NCI-H128 (cell line): ENCODE data around the gene ANTXRL.
"Not testable (repeated sequence)": the region's sequence is repeated elsewhere in the genome, so short reads cannot be mapped to it uniquely, and the experiment has no call there.

Experiments
- DNase-seq: peaks from one replicate; lab custom pipeline; 2025; ENCODE audit not compliant: unreplicated experiment; lab: John Stamatoyannopoulos, UW

Gene ANTXRL

DNA sequence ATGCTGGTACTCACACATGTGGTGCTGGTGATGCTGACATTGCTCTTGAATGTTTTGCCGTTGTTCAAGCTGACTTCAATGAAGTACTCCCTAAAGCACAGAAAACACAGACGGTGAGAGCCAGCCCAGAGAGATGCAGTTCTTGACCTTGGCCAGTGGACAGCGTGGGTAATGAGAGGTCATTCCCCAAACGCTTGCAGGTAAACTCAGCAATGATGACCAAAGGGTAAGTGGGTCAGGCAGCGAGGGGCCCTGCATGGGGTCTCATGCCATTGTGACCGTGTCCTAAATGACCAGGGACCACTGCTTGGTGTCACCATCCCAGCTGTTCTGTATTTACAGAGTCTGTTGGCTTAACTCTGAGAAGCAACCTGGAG lies 32.8 kb upstream of the ANTXRL start:
- DNase-seq: no peak

DNA sequence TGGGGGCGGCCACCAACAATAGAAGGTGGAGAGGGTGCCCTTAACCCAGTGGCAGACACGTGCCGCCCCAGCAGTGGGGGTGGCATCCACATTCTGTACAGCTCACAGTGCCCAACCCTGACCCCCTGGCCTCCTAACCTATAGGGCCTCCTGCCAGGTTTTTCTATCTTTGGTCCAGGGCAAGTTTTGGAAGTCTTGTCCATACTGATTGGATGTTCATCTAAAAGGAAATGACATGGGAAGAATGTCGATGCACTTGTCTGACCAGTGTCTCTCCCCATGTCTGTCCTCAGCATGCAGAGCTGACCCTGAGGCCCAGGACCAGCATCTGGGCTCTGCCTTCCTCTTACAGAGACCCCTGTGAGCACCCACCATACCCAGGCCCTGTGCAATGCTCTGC lies 32.3 kb upstream of the ANTXRL start:
- DNase-seq: no peak

DNA sequence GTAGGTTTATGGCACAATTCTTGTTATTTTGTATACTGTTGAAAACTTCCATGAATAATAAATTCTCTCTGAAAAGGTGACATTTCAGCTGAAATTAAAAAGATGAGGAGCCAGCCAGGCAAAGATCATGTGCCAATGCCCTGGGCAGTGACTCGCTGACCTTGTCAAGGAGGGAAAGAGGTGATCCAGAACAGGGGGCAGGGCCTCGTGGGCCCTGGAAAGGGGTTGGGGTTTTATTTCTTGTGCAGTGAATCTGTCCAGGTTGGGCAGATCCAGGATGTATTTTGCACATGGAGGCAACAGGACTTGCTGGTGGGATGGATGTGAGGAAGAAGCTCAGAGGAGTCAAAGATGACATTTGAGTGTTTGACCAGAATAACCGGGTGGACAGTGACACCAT lies 31.6 kb upstream of the ANTXRL start:
- DNase-seq: not testable (repeated sequence)

DNA sequence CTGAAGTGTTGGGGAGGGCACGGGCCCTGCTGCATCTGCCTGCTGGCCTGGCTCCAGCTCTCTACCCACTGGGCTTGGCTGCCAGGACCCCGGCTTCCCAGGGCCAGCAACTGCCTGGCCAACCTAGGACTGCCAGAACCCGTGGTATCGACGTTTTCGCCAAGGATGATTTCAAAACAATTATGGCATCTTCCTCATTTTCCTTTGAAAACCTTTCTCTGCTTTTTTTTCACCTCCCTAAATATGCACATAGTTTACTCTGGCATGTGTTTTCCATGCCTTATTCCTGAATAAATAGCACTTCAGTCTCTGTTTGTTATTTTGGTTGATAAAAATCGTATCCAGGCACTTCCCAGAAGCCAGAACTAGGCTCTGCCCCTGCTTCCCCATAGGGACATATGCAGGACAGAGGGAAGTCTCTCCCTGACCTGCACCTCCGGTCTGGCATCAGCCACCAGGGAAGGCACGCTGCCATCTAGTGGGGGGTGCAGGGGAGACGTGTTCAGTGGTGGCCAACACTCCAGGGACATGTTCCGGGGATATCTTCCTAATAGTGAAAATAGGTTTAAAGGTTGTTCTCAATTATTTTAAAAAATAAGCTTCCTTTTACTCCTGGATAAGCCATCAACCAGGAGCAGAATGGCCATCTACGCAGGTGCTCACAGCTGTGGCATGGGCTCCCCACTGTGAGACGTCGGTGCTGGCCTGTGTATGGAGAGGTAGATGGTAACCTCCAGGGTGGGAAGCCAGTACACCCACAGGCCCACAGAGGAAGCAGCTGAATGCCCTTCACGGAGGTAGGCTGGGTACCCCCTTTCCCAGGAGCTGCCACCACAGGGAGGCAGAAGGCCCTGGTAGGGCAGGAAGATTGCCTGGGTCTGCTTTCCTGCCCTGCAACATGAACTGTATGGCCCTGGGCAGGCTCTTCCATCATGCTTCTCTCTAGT lies 30.7 kb upstream of the ANTXRL start:
- no peak for DNase-seq

DNA sequence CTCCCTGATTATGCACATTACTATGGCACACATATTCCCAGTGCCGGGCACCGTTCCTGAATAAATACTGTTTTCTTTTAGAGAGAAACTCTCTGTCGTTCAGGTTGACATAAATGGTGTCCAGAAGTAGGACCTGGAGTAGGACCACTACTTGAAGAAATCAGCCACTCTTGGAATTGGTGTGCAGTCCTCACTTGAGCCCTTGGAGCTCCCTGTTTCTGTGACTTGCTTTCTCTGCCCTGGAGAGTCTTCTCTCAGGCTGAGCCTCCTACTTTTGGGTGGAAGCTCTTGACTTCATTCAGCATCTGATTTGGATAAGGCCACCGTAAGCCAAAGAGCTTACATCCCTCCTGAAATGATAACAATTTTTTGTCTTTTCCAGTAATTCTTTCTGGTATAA lies 29.7 kb upstream of the ANTXRL start:
- no peak for DNase-seq

DNA sequence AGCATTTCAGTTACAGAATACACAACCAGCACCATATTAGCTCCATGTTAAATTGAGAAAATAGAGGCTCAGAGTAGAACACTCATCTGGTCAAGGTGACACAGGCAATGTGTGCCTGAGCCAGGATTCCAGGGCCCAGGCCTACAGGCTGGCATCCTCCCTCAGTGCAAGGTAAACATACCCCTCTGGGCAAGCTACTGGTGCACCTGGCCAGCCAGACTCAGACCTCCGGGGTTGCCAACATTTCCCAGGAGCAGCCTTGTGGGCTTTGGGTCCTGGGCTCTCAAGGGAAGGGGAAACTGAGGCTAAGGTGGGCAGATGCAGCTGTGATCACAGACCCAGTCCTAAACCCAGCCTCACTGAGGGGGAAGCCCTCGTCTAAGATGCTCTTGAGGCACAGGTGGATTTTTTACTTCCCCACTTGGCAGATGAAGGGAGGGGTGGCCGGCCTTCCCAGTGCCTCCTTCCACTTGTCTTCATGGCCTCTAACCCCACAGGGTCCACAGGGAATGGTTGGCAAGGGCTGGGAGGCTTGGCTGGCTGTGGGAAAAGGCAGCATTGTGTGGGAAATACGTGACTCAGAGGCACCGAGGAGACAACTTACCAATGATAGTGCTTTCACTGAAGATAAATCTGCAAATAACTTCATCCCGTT lies 23.8 kb upstream of the ANTXRL start:
- not testable (repeated sequence) for DNase-seq

DNA sequence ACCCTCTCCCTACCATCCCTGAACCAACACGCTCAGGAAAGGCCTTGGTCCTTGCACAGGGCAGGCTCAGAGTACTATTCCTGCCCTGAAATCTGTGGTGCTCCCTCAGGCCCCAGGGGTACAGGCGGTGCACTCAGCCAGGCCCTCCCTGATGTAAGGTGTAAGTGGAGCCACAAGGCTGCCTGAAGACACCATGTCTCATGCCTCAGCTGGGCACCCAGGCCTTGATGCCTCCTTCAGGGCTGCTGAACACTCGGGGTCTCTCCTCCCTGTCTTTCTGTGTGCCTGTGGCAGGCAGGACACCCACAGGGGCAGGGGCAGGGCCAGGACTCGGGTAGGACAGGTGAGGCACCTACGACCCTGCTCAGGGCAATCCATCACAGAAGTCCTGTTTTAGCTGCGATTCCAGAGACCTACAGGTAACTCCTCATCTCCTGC lies 22.9 kb upstream of the ANTXRL start:
- no peak for DNase-seq

DNA sequence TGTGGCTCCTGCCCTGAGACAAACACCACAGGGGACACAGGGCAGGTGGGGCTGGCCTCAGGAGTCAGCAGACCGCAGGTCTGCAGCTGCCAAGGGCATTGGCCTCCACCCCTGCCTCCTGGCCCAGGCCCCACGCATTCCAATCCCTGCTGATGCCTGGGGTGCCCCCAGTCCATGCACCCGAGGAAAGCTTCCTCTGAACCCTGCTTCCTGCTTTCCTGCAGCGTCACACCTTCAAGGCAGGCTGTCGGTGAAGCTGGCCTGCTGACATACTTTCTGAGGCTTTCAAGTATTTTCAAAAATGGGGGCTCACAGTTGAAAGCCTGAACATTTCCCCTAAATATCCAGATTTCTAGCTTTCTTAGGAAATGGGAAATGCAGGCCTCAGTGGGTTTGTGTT lies 22.5 kb upstream of the ANTXRL start:
- no peak for DNase-seq

DNA sequence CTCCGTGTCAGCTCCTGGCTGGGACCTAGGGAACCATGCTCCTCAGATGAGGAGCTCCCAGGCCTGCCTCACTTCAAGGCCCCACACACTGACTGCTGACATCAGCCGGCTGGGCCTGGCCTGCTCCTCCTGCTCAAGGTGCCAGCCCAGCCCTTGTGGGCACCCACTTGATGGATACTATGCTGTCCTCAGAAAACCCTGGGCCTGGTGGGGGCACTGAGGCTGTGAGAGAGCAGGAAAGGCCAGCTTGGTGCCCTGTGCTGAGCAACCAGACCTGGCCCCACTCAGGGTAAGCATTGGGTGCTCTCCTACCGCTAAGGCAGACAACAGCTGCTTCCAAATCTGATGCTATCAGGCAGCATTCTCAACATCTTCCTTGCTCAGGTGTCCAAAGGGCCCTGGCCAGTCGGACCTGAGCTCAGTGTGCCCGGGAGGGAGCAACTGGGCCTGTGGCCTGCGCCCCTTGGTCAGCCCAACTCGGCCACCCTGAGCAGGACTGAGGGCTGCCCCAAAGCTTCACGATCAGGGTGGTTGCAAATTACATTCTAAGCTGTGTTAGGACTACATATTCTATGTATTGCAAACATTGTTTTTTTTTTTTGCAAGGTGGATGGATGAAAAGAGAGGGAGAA lies 21.9 kb upstream of the ANTXRL start:
- no peak for DNase-seq

DNA sequence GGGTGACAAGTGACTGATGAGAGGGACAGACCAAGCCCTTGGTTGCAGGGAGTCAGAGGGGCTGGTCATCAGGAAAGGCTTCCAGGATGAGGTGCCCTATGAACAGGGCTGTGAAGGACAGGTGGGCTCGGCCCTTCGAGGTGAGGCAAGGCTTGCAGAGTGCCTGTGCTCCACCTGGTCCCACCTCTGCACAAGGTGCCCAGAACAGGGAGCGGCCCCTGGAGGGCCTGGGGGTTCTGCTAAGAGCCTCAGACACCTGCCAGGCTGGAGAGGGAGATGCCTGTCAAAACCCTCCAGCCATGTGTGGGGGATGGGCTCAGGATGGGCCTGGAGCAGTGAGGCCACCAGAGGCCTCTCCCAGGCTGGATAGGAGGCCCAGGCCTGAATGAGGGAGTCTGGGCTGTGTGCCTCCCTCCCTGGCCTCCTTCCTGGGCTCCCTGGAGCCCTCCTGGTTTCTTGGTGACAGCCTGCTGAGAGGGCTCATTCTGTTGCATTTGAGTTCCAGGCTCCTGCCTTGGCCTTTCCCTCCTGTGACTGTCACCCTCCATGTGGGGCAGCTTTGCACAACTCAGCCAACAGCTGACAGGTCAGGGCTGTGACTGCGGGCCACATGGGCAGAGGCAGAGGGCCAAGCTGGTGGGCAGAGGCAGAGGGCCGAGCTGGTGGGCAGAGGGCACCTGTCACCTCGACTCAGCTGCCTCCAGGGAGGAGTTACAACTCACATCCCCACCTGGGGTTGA lies 21.1 kb upstream of the ANTXRL start:
- not testable (repeated sequence) for DNase-seq

DNA sequence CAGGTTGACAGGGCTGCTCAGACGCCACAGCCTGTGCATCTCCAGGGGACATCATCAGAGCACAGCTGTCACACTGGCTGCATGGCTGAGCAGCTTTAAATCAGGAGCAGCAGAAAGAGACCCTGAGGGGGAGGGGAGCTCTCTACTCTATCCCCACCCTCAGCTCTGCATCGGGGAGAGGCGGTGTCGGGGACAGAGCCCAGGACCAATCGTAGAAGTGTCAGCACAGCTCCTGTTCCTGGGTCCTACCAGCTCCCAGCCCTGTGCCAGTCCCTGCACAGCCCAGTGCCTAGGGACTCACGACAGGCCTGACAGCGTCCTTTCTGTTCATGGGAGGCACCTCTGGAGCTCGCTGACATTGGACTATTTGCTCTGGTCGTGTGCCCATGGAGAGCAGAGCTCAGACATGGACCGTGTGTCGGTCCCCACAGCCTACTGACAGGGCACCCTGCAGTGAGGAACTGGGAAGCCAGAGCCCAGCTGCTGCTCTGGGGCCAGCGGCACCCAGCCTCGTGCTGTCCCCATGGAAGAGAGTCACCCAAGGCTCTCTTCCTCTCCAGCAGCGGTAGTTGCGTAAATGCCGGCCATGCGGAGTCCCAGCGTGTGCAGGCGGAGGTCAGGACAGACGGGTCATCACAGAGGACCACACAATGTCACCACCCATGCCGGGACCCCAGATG lies 20.4 kb upstream of the ANTXRL start:
- DNase-seq: no peak

DNA sequence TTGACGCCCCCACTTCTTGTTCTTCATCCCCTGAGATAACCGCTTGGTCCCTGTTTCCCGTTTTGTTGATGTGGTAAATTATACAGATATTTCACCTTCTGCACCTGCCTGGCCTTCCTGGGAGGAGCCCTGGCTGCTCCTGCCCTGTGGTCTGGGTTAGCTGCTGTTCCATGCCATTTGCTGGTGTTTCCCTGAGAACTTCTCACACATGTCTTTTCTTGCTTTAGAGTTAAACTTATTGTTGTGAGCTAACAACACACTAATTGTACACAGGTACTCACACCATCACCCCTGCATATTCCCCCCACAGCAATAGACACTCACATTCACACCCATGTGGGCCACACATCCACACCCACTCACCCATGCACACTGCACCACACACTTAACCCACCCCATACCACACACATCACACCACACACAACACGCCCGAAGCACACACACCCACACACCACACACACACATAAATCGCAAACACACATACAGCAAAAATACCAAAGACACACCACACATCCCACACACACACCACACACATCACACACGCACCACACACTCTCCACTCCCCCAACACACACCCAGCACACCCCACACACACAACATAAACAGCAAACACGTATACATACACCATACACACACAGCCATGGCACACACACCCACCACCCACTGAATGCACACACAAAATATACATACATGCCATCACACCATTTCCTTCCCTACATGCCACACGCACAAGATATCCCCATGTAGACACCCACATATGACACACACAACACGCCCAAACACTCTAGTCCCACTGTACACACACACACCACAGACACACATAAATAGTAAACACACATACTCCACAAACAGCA lies 19.4 kb upstream of the ANTXRL start:
- no peak for DNase-seq

DNA sequence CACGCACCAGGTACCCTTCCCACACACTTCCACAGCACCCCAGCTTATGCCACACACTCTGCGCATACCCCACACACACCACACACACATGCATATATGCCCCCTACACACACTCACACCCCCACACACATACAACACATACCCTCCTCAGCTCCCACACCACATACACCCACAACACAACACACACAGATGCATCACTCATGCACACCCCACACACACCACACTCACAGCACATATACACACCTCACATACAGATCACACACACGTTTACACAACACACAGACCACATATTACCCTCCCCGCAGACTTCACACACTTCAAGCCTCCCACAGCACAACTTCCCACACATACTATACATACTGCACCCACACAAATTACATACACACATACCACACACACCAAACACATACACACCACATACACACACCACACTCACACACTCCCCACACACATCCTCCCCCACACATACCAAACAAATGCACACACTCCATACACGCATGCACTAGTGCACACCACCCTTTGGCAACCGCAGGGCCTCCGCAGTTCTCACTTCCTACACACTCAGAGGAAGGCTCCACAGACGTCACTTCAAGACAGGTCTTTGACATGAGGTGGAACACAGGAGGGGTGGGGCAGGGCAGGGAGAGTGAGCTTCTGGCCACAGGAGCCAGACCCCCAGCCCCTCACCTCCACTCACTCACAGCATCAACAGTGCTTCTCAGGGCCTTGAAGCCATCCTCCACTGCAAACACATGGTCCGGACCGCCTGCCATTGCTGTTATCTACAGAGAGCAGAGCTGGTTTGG lies 18.5 kb upstream of the ANTXRL start:
- DNase-seq: no peak

DNA sequence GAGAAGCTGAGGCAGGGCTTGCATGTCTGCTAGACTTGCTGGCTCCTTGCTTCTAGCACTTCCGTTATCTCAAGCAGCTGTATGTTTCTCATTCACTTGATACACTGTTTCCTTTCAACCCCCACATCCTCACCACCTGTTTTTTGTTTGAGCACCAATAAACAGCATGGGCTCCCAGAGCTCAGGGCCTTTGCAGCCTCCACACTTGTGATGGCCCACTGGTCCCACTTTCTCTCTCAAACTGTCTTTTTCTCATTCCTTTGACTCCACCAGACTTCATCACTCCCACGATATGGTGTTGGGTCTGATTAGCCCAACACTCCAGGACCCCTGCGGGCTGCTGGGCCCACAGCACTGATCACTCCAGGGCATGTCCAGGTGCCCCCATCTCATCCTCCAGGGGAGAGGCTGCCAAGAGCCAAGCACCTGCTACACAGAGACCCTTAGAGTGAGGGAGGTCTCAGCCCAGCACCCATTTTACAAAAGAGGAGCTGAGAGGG lies 17.2 kb upstream of the ANTXRL start:
- not testable (repeated sequence) for DNase-seq

DNA sequence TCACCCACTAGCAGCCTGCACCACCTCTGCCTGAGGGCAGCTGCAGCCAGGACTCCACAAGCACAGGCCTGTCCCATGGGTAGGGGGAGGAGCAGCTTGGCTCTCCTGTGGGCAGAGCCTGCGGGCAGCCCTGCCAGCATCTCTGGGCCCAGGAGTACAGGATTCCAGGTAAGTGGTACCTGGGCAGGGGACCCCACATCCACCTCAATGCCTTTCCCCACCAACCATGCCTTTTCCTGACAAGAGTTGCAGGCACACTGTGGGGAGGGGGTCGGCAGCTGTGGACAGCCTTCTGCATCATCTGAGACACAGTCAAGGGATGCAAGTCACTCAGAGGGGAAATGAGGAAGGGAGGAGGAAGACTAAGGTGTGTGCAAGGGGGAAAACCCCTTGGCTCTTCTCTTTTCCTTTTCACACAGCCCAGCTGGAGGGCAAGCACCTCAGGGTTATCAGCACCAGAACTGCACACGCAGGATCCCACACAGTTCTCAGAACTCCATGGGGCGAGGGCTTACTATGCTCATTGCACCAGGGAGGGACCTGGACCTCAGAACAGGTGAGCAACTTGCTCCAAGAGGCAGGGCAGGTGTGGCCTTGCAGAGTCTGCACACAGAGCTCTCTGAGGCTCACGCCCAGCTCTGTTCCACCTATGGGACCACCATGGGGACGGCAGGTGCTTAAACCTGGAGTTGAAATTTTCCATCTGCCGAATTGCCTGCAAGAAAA lies 16.5 kb upstream of the ANTXRL start:
- no peak for DNase-seq

DNA sequence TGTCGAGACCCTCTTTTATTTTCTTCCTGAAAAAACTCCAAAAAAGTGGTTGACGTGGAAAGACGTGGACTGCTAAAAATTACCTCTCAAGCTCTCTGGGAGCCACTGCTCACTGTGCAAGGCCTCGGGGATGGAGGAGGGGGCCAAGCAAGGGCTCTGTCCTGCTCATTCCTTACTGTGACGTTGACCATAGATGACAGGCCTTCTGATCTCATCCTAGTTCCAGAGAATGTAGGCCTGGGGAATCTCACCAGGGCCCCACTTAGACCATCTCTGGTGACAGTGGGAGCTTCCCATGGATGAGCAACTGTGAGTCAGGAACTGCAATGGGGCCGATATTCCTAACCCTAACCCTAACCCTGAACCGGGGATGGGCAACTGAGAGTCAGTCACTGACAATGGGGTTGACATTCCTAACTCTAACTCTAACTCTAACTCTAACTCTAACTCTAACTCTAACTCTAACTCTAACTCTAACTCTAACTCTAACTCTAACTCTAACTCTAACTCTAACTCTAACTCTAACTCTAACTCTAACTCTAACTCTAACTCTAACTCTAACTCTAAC lies 15.8 kb upstream of the ANTXRL start:
- DNase-seq: not testable (repeated sequence)

DNA sequence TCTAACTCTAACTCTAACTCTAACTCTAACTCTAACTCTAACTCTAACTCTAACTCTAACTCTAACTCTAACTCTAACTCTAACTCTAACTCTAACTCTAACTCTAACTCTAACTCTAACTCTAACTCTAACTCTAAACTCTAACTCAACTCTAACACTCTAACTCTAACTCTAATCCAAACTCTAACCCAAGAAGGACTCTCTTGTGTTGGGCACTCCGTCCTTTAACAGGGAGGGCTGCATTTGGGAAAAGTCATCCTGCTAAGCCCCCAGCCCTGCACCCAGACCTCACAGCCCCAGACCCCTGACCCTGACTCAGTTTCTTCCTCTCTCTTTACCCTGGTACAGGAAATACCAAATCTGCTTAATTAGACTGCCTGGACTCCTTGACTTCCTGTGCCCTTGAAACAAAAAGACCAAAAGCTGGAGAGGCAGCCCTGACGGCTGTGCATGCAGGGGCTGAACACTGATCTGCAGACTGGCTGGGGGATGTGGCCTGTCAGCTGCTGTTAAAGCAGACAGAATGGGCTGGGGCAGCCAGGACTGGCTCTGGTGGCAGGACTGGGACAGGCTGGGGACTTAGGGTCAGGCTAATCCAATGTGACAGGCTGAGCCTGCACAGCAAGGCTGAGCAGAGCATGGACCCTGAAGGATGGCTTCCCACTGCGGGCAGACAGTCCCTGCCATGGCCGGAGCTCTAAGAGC lies 14.8 kb upstream of the ANTXRL start:
- not testable (repeated sequence) for DNase-seq
